Fibroblast of peridontal ligament (primary cell): Measurements from ENCODE around the gene LCN9.
"Not testable (repeated sequence)": the region's sequence is repeated elsewhere in the genome, so short reads cannot be mapped to it uniquely, and the experiment has no call there.

Source experiments
- DNase-seq: peaks from one replicate; pipeline ENCODE4 v3.0.0-alpha.2; 2010; ENCODE audit errors: extremely low read depth

LCN9 gene

GRCh38 chr9:135647884-135648283 is 15.2 kb upstream of the LCN9 start:
- DNase-seq: no peak

GRCh38 chr9:135648494-135649410 is 14.4 kb upstream of the LCN9 start:
- no peak for DNase-seq

GRCh38 chr9:135649508-135649907 is 13.6 kb upstream of the LCN9 start:
- no peak for DNase-seq

- DNase-seq: no peak
Observed at GRCh38 chr9:135650408-135650807, 12.7 kb upstream of the LCN9 start.

- DNase-seq: no peak
Observed at GRCh38 chr9:135655317-135655716, 7.8 kb upstream of the LCN9 start.

GRCh38 chr9:135657416-135657815 is 5.7 kb upstream of the LCN9 start:
- DNase-seq: no peak

GRCh38 chr9:135659252-135659651 is 3.9 kb upstream of the LCN9 start:
- no peak for DNase-seq

GRCh38 chr9:135660407-135660806 is 2.7 kb upstream of the LCN9 start:
- DNase-seq: no peak

- no peak for DNase-seq
Observed at GRCh38 chr9:135661816-135662560, 1.1 kb upstream of the LCN9 start.

GRCh38 chr9:135663451-135663770 is 302 bp downstream of the LCN9 start:
- no peak for DNase-seq

GRCh38 chr9:135663857-135664256 is 748 bp downstream of the LCN9 start:
- DNase-seq: no peak

- DNase-seq: no peak
Observed at GRCh38 chr9:135664266-135664665, 1.2 kb downstream of the LCN9 start.

GRCh38 chr9:135664801-135665794 is 2.0 kb downstream of the LCN9 start:
- DNase-seq: no peak

GRCh38 chr9:135665795-135666189 is 2.7 kb downstream of the LCN9 start:
- DNase-seq: no peak

- DNase-seq: no peak
Observed at GRCh38 chr9:135666534-135667462, 3.7 kb downstream of the LCN9 start.

- no peak for DNase-seq
Observed at GRCh38 chr9:135667463-135668001, 4.4 kb downstream of the LCN9 start.

GRCh38 chr9:135669018-135669417 is 5.9 kb downstream of the LCN9 start:
- not testable (repeated sequence) for DNase-seq

GRCh38 chr9:135669616-135670285 is 6.6 kb downstream of the LCN9 start:
- DNase-seq: no peak

GRCh38 chr9:135670721-135671590 is 7.8 kb downstream of the LCN9 start:
- no peak for DNase-seq
